ENCODE results near the gene SNRNP200. TPM values are rescaled to one million over a fixed set of nuclear protein-coding genes. Genes with fewer than 3 reads are reported as not detected.
A peak's percentile ranks its signal among the peaks of the same experiment; 100 is the strongest.

SNRNP200 gene
- polyA plus RNA-seq, 2 of the 4 experiments (the other 2 are of a cell fraction): 118 to 202 TPM

DNA sequence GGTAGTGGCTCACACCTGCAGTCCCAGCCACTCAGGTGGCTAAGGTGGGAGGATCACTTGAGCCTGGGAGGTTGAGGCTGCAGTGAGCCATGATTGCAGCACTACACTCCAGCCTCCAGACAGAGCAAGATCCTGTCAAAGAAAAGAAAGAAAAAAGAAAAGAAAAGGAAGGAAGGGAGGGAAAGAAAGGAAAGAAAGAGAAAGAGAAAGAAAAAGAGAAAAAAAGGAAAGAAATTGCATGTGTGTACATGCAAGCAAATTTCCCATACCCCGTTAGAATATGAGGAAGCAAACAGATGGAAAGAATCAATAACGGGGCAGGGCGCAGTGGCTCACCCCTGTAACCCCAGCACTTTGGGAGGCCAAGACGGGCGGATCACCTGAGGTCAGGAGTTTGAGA is 57.5 kb downstream of the SNRNP200 start (continued):
- TF ChIP-seq EP300 (IDR thresholded peaks at IDR 0.05) (no peak), NR3C1 (IDR thresholded peaks at IDR 0.05) (no peak), ZSCAN20 (CRISPR knock-in tag; IDR thresholded peaks at IDR 0.05) (no peak), RCOR1 (IDR thresholded peaks at IDR 0.05; ENCODE audit: low read depth, low read length) (no peak), RAD21 (conservative IDR thresholded peaks at IDR 0.05 in 1 of 2, IDR thresholded peaks at IDR 0.05 in 1 of 2) (no peak)
- TF ChIP-seq, protein P1, sequence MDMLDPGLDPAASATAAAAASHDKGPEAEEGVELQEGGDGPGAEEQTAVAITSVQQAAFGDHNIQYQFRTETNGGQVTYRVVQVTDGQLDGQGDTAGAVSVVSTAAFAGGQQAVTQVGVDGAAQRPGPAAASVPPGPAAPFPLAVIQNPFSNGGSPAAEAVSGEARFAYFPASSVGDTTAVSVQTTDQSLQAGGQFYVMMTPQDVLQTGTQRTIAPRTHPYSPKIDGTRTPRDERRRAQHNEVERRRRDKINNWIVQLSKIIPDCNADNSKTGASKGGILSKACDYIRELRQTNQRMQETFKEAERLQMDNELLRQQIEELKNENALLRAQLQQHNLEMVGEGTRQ (IDR thresholded peaks at IDR 0.05): no peak

DNA sequence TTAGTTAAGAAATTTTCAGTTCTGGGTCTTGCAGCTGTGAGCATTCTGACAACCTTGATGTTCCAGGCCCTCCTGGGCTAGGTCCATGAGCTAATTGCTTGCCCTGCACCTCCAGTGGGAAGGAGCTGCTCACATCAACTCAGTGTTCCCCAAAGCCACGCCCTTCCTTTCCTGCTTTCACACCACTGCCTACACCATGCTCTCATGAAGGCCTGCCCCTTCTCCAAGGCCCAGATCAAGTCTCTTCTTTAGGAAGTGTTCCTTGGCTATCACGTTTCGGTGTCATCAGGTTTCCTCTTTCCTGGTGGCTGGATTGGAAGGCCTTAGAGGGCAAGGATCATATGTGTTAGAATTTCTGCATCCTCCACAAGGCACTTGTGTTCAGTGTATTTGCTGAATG is 58.3 kb downstream of the SNRNP200 start:
- ChIA-PET CTCF (interaction anchor here (1.2 to 1.5 kb wide), 2 partner anchors 13 to 108 kb away, joined by 3 to 4 read pairs; partner anchors contain the start of gene ASTL), POLR2A (no interaction called here)
- no peaks in the 10 kb centered on the region for H3K9me3 ChIP-seq
- H3K4me1 ChIP-seq: 0 out of 3 replicates have a peak, but pooled peaks cover 3% of the 10 kb centered on the region
- no peak for DNase-seq (ENCODE audit: low read depth in 1 of 2, low spot score in 1 of 2)
- peak in 1 of 2 experiments; percentile 17; a peak in 1 of 6 replicates for ATAC-seq
- no peak overlapping the region for H3K27ac ChIP-seq
- no peak overlapping the region for H3K4me3 ChIP-seq
- H3K4me2 ChIP-seq: no peak overlapping the region
- WGBS (ENCODE audit: missing lambda C conversion rate): 91% methylated on average over 3 of the region's 3 CpGs
- TF ChIP-seq, protein P2, sequence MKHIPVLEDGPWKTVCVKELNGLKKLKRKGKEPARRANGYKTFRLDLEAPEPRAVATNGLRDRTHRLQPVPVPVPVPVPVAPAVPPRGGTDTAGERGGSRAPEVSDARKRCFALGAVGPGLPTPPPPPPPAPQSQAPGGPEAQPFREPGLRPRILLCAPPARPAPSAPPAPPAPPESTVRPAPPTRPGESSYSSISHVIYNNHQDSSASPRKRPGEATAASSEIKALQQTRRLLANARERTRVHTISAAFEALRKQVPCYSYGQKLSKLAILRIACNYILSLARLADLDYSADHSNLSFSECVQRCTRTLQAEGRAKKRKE (CRISPR knock-in tag; IDR thresholded peaks at IDR 0.05; ENCODE audit: low read depth): no peak
- TF ChIP-seq POLR2AphosphoS2 (conservative IDR thresholded peaks at IDR 0.05; ENCODE audit: low read length) (no peak), MYC (IDR thresholded peaks at IDR 0.05; ENCODE audit: borderline replicate concordance, low read length) (no peak), FOSB (CRISPR knock-in tag; IDR thresholded peaks at IDR 0.05) (no peak), NPAS2 (CRISPR knock-in tag; IDR thresholded peaks at IDR 0.05; ENCODE audit: borderline replicate concordance) (no peak), RCOR1 (IDR thresholded peaks at IDR 0.05; ENCODE audit: low read depth, low read length) (no peak), NFE2L2 (conservative IDR thresholded peaks at IDR 0.05; ENCODE audit: low read length) (no peak), KDM5A (IDR thresholded peaks at IDR 0.05) (no peak), HOXB5 (CRISPR knock-in tag; IDR thresholded peaks at IDR 0.05) (no peak), EHF (CRISPR knock-in tag; IDR thresholded peaks at IDR 0.05) (no peak), BHLHE40 (IDR thresholded peaks at IDR 0.05; ENCODE audit: low read depth, low read length) (no peak), HDAC2 (IDR thresholded peaks at IDR 0.05) (no peak), KDM1A (IDR thresholded peaks at IDR 0.05; ENCODE audit: low read depth) (no peak), RARB (CRISPR knock-in tag; IDR thresholded peaks at IDR 0.05) (no peak), EP300 (IDR thresholded peaks at IDR 0.05) (no peak), FOXS1 (CRISPR knock-in tag; IDR thresholded peaks at IDR 0.05) (no peak), FOSL2 (IDR thresholded peaks at IDR 0.05) (no peak), FOSL2 (CRISPR knock-in tag; IDR thresholded peaks at IDR 0.05) (no peak), TFCP2L1 (CRISPR knock-in tag; IDR thresholded peaks at IDR 0.05) (no peak)
- TF ChIP-seq, protein P3, sequence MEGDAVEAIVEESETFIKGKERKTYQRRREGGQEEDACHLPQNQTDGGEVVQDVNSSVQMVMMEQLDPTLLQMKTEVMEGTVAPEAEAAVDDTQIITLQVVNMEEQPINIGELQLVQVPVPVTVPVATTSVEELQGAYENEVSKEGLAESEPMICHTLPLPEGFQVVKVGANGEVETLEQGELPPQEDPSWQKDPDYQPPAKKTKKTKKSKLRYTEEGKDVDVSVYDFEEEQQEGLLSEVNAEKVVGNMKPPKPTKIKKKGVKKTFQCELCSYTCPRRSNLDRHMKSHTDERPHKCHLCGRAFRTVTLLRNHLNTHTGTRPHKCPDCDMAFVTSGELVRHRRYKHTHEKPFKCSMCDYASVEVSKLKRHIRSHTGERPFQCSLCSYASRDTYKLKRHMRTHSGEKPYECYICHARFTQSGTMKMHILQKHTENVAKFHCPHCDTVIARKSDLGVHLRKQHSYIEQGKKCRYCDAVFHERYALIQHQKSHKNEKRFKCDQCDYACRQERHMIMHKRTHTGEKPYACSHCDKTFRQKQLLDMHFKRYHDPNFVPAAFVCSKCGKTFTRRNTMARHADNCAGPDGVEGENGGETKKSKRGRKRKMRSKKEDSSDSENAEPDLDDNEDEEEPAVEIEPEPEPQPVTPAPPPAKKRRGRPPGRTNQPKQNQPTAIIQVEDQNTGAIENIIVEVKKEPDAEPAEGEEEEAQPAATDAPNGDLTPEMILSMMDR (IDR thresholded peaks at IDR 0.05): no peak
- TF ChIP-seq, protein P4, sequence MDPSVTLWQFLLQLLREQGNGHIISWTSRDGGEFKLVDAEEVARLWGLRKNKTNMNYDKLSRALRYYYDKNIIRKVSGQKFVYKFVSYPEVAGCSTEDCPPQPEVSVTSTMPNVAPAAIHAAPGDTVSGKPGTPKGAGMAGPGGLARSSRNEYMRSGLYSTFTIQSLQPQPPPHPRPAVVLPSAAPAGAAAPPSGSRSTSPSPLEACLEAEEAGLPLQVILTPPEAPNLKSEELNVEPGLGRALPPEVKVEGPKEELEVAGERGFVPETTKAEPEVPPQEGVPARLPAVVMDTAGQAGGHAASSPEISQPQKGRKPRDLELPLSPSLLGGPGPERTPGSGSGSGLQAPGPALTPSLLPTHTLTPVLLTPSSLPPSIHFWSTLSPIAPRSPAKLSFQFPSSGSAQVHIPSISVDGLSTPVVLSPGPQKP (IDR thresholded peaks at IDR 0.05; ENCODE audit: low read depth, low read length): no peak
- FAIRE-seq: no peak

Data from A549 (cell line).